GM19397 (cell line): ENCODE results near the gene CAMKMT.

Source experiments
- ATAC-seq: cut with Tn5 transposase; IDR thresholded peaks from one replicate; pipeline ENCODE4 v1.9.1; 2021; ENCODE audit warnings: mild to moderate bottlenecking, moderate library complexity; ENCODE audit not compliant: unreplicated experiment

The CAMKMT gene

DNA sequence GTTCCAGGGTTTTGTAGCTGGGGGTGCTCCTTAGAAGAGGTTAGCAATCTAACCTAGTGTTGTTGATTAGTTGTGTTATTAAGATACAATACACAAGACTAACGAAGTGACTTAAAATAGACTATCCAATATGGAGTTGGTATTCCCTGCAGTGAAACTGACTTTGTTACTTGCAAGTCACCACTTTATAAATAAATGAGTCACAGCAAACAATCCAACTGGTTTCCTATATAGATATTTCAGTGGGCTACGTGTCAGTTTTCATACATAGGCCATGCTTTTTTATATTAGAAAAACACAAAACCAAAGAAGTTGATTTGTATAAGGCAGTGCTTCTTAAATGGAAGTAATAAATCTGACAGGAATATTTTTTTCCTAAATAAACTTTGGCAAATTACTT, 274.0 kb downstream of the CAMKMT start:
- no peak for ATAC-seq

DNA sequence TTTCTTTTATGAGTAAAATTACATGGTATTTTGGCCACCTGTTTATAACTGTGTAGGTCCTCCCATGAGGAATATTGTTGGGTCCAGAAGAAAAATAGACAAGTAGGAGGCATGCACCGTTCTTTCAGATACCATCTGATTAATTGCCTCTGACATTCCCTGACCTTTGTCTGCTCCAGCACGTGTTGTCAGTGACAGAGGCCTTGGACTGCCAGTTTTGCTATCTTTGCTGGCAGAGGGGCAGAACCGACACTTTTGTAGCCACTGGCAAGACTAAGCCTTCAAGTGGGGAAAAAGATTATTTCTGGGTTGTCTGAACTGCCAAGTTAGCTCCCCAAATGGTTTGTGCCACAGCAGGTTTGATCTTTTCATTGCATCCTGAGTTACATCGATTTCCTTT, 276.9 kb downstream of the CAMKMT start:
- ATAC-seq = no peak

DNA sequence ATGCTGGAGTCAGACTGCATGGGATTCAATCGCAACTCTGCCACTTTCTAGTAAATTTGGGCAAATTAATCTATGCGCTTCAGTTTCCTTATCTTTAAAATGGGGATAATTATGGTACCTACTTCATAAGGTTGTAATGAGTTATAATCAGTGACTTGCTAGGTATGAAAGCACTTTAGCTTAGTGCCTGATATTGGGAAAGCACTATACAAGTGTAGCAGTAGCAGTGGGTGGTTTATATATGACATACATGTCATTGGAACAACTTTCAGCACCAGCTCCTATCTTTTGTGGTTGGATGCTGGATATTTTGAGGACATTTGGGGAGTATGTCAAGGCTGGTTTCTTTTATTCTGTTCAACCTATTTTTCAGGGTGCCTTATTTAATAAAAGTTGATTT, 277.7 kb downstream of the CAMKMT start:
- ATAC-seq = no peak

DNA sequence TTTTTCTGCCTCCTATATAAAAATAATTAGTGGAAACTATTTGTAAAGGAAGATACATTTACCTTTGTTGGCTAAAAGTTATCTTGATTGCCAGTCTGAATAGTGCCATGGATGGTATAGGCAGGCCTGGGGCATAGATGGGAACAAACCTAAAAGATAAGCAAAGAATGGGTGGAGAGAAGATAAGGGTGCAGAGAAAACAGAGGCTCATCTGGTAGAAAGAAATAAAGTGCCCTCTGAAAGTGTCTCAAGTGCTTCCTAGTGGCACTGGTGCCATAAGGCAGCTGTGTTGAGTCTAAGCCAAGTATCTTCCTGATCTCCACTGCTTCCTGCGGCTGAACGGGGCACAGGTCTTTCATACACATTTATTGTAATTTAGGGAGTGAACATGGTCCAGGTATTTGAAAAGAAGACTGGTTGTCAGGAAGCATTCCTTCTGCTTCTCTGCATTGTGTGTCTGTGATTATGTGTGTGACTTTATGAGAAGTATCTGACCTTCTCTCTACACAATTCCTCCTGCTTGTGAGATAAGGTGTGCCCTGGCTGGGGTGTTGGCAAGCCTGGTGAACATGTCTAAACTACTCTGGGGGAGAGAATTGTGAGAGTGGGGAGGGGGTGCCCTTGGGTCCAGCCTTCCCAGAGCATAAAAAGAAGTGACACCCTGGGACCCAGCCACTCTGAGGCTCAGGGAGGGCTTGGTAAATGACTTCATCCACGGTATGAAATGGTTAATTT, 280.5 kb downstream of the CAMKMT start:
- ATAC-seq = no peak

DNA sequence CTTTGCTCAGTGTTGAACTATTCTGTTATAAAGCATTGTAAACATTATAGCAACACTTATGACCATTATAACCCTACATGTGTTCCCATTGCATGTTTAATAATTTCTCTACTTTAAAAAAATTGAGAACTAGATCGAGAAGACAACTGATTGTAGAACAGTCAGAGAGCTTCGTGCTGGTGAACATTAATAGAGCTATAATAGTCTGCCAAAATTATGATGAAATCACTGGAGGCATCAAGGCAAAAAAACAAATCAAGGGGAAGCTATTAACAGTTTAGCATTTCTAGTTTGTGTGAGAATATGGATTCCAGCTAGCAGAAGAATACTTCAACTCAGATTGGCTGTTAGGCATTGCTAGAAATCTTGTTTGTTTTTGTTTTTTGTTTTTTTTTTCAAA, 284.2 kb downstream of the CAMKMT start:
- no peak for ATAC-seq

DNA sequence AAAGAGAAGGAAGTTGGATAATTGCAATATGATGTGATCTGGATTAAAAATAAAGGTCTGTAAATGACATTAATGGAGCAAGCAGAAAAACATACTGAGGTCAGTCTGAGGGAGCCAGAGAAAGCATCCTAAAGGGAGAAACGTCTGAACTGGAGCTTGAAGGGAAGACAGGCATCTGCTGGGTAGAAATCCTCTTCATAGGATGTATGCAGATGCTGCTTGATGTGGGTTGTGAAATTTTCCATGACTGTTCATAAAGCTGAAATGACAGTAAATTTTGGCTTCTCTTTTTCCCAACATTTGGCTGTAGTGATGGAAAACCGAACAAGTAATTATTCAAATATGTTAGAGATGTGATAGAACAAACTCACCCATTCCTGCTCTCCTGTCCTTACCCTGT, 287.6 kb downstream of the CAMKMT start:
- ATAC-seq = no peak

DNA sequence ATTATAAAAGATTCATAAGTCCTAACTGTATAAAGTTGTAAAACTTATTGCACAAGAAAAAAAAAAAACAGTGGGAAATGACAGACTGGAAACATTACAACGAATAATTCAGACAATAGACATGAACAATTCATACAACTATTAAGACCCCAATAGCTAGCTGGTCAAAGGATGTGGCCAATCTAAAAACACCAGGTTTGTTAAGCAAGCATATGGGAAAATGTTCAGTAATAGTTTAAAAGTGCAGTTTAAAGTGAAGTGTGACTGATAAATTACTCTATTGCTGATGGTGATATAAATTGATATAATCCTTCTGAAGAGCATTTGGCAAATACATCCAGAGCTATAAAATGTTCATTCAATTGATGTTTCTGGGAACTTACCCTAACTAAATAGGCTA, 289.0 kb downstream of the CAMKMT start:
- ATAC-seq = no peak

DNA sequence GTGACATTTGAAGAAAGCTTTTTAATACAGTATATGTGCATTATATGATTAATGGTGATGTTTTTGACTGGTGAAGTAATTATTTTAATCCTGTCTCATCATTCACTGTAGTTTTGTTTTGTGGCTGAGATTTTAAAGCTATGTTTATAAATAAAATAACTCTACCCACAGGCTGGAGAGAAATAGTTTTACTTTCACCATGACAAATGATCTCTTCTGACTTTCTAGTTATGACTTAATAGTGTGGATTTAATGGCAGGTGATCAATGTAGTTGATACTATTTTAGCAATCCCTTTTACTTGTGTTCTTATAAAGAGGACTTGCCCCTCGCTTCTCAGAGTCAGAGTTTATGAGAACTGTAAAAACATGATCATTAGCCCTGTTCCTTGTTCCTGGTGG, 290.2 kb downstream of the CAMKMT start:
- no peak for ATAC-seq

DNA sequence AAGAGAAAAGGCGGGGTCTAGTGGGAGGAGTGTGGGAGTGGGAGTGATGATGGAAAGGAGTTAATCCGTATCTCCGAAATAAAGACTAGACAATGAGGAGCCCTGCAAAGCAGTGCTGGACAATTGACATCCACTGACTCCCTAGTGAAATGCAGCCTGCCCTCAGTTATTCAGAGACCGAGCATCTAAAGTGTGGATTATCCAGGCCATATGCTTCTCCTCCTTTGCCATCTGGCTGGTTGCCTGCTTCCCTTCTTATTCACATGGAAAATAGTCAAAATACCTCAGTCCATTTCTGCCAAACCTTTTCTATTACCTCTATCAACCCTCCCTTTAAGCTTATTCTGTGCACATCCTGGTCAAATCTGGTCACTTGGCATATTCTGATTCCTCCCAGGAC, 291.0 kb downstream of the CAMKMT start:
- ATAC-seq = no peak

DNA sequence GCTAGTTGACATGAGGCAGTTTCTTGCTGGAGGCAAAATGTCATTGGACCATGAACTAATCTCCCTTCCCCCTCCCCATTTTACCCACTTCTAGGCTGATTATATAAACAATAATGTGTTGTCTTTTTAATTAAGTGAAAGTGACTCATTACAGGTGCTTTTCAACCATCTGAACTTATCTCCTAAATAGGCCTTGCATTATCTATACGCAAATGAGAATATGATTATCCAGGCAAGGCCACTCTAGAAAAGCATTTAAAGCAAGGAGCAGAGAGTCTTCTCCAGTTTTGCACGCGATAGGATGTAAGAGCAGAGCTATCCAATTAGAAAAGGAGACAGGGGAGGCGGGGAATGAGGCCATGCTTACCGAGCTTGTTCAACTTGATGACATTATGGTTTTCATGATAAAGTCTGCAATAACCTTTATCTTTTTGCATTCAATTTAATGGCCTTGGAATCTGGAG, 293.7 kb downstream of the CAMKMT start:
- no peak for ATAC-seq

DNA sequence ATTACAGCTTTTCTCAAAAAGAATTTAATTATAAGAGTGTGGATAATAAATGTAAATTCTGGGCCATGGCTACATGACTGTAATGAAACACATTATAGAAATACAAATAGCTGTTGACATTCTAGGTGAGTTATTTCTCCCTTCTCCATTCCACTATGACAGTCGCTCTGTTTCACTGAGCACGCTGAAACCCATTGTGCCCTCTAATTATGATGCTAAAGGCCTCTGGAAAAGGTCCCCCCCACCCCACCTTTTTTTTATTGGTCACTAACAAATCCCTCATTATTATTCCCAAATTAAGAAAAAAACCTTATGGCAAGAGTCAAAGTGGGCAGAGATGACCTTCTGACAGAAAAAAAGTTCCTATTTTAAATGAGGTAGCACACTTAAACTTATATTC, 294.7 kb downstream of the CAMKMT start:
- ATAC-seq = no peak

DNA sequence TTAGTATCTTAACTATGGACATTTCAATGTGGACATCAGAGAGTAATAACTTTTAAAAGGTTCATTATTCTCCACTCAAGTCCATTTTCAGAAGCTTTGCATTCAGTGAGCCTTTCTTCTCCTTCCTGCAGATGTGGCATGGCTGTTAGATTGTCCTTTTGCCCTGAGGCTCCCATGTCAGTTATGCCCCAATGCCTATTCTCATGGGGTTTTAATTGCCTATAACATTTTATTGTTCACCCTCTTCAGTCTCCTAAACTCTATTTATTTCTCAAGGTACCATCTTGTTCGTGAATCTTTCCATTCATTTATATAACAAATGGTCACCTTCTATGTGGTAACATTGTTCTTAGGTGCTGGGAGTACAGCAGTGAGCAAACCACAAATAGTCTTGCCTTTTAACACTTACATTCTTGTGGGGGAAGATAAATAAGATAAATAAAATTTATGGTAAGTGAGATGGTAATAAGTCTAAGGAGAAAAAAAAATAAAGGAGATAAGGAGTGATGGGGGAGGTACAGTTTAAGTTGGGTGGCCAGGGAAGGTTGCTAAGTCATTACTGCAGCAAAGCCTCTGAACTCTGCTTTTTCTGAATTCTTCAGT, 301.8 kb downstream of the CAMKMT start:
- ATAC-seq = no peak

DNA sequence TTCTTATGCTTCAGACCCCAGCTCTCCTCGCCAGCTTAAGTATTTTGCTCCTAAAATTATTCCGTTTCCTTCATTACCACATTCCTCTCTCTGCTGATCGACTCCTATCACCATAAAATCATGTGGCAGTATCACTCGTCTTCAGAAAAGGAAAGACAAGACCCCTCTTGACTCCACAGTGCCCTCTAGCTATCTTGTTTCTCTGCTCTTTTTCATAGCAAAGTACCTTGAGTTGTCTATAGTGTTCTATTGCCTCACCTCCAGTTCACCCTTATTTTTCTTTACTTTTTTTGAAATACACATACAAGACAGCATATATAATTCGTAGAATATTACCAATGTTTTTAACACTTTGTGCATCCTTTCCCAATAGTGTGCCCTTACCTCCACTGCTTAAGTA, 306.6 kb downstream of the CAMKMT start:
- ATAC-seq = no peak

DNA sequence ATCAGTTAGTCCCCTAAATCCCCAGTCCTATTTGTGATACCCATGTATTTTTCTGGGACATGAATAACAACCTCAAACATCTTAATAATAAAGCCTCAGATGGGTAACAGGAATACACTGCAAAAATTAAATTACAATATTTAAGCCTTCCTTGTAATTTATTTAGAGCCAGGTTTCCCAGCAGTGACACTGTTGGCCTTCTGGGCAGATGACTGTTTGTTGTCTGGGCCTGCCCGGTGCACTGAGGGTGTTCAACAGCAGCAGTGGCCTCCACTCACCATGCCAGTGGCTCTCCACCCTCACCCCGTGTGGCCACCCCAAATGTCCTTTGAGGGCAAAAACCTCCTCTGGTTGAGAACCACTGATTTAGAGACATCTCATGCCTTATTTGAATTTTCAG, 309.5 kb downstream of the CAMKMT start:
- no peak for ATAC-seq

DNA sequence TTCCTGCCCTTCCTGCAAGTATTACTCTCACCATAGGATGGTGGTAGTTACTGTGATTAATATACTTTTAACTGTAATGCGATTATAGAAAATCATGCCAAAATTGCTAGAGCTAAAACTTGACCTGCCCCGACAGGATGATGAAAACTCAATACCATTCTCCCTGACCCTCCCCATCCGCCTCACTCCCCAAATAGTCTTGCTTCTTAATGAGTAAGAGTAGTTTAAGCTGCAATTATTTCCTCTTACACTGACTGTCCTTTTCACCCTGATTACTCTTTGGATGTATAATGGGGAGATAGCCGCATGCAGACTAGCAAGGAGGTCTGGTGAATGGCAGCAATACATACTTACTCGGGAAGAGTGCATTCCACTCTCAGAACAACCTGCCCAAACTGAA, 310.2 kb downstream of the CAMKMT start:
- no peak for ATAC-seq

DNA sequence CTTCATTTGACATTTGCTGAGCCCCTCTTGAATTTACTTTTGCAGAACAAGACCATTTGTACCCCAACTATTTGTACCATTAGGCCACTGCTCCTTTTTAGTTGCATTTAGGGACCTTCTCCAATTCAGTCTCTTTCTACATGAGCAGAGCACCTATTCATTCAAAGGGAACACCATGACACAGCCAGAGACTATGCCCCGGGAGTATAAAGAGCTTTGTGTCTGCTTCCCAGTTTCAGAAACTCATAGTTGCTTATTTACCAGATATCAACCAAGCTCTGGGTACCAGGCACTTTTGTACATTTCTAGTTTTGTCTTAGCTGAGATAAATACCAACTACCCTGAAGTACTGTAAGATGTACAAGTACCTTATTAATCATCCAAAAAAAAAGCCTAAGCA, 310.7 kb downstream of the CAMKMT start:
- no peak for ATAC-seq

DNA sequence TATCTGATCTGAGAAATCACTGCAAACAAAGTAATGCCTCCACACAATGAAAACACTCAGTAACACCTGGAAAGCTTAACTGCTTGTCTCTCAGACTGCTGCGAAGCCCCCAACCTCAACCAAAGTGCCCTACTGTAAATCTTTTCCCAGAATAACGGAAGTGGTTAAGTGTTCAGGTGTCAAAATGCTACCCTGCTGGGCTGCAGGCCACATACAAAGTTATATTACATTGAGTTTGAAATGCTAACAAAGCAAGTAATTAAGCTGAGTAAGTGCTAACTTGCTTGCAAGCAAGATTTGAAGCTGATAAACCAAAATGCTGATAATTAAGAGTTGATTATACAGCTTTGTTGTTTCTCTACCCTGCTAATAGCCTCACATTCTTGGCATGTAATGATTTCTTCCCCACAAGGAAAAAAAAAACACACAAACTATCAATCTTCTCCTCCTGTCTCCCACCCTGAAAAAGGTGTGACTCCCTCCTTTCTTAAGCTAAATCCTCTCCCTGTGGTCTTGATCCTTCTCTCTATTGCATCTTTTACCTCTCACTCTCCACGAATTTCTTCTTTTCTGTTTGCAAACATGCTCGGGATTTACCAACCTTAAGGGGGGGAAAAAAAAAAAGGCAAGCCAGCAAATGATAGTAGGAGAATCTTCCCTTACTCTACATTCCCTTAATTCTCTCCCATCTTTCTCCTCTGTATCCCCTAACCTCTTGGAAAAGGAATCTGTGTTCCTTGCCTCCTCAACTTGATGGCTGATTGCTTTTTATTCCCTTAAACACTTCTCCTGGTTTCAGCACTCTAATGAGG, 312.9 kb downstream of the CAMKMT start:
- ATAC-seq = no peak

DNA sequence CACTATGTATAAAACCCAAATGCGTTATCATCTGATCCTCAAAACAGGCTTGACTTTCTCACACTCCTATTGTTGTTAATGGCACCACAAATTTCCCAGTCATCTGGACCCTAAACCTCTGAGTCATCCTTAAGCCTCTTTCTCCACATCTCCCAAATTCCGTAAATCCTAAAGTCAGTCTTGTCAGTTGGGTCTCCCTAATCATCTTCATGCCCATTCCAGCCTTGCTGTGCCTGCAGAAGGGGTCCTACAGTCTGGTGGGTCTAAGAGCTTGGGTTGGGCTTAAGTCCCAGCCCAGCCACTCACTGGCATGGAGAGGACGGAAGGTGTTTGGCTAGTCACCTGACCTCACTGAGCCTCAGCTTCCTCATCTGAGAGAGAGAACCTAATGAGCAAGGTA, 314.6 kb downstream of the CAMKMT start:
- no peak for ATAC-seq

DNA sequence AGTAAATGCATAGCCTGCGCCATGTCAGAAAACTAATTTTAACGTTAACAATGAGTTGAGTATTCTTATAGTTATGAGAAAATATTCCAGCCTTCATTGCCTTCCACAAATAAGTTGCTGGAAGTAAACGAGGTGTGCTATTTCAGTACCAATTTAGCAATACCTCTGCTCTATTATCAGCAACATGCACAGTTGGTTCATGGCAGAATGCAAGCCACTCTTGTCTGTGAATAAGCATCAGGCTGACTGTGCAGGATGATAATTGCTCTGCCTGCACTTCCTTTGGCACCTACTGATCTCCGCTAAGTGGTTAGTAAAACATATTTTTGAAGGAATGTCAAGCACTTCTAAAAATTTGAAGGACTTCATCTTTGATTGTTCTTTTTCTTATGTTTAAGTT, 317.8 kb downstream of the CAMKMT start:
- ATAC-seq = no peak

DNA sequence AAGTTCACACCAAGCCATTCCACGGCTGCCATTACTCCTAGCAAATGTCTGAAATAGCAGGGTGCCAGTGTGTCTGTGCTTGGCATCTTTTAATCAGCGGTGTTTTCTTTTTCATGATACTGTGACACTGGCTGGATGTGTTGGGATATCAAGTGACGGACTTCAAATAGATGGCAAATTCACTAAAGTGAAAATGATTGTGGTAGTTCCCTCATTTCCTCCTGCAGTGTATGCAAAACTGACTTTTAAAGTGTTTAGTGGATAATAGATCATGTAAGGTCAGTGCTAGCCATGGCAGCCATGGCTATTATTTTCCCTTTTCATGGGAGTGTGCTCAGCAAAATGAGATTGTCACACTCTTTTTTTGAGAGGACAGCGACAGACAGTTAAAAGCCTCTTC, 318.2 kb downstream of the CAMKMT start:
- ATAC-seq = no peak

DNA sequence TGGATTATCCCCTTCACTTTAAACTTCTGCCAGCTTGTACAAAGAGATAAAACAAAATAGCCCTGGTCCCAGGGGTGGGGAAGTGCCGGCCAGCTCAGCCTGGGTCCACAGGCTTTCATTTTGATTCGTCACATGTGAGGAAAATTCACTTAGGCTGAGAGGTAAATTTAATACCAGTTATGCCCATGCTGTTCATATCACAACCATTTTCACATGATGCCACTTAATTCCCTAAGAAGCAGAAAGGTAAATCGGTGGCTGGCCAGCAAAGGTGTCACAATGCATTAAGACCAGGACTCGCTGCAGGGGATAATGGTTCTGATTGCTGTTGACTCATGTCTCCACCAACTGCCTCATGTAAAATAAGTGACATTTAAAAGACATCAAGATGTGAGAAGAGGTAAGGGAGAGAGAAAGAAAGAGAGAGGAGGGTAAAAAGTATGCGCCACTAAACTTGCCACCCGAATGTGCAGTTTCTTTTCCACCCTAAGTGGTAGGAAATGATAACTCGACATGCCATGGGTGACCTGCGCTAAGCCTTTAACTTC, 318.8 kb downstream of the CAMKMT start:
- no peak for ATAC-seq
